ENCODE results near the gene CEPT1.

CEPT1 gene

GRCh38 chr1:111145963-111146768, 6.1 kb downstream of the CEPT1 start:
- DNase-seq (ENCODE audit: low read depth): no peak

- no peak for DNase-seq (ENCODE audit: low read depth)
Measured at GRCh38 chr1:111147948-111148347, 7.9 kb downstream of the CEPT1 start.

GRCh38 chr1:111148376-111148881, 8.4 kb downstream of the CEPT1 start:
- no peak for DNase-seq (ENCODE audit: low read depth)

GRCh38 chr1:111151838-111152237, 11.8 kb downstream of the CEPT1 start:
- DNase-seq (ENCODE audit: low read depth): no peak

- no peak for DNase-seq (ENCODE audit: low read depth)
Measured at GRCh38 chr1:111154021-111154999, 14.3 kb downstream of the CEPT1 start.

- no peak for DNase-seq (ENCODE audit: low read depth)
Measured at GRCh38 chr1:111157431-111157830, 17.4 kb downstream of the CEPT1 start.

GRCh38 chr1:111161843-111162487, 21.9 kb downstream of the CEPT1 start:
- DNase-seq (ENCODE audit: low read depth): no peak

GRCh38 chr1:111162488-111162880, 22.5 kb downstream of the CEPT1 start:
- no peak for DNase-seq (ENCODE audit: low read depth)

- no peak for DNase-seq (ENCODE audit: low read depth)
Measured at GRCh38 chr1:111163363-111163762, 23.3 kb downstream of the CEPT1 start.

GRCh38 chr1:111164151-111164550, 24.1 kb downstream of the CEPT1 start:
- no peak for DNase-seq (ENCODE audit: low read depth)

- DNase-seq (ENCODE audit: low read depth): no peak
Measured at GRCh38 chr1:111172463-111172862, 32.4 kb downstream of the CEPT1 start.

- DNase-seq (ENCODE audit: low read depth): no peak
Measured at GRCh38 chr1:111174070-111174469, 34.0 kb downstream of the CEPT1 start.

GRCh38 chr1:111175349-111175748, 35.3 kb downstream of the CEPT1 start:
- no peak for DNase-seq (ENCODE audit: low read depth)

- no peak for DNase-seq (ENCODE audit: low read depth)
Measured at GRCh38 chr1:111176678-111177077, 36.7 kb downstream of the CEPT1 start.

- DNase-seq (ENCODE audit: low read depth): no peak
Measured at GRCh38 chr1:111179968-111180533, 40.0 kb downstream of the CEPT1 start.

- no peak for DNase-seq (ENCODE audit: low read depth)
Measured at GRCh38 chr1:111182052-111182451, 42.0 kb downstream of the CEPT1 start.

GRCh38 chr1:111183308-111184069, 43.5 kb downstream of the CEPT1 start:
- no peak for DNase-seq (ENCODE audit: low read depth)

- no peak for DNase-seq (ENCODE audit: low read depth)
Measured at GRCh38 chr1:111184663-111185062, 44.6 kb downstream of the CEPT1 start.

- no peak for DNase-seq (ENCODE audit: low read depth)
Measured at GRCh38 chr1:111190931-111191451, 51.0 kb downstream of the CEPT1 start.

GRCh38 chr1:111191496-111191895, 51.5 kb downstream of the CEPT1 start:
- no peak for DNase-seq (ENCODE audit: low read depth)

- DNase-seq (ENCODE audit: low read depth): no peak
Measured at GRCh38 chr1:111192074-111192473, 52.1 kb downstream of the CEPT1 start.

Measured in activated T-cell treated with anti-CD3 and anti-CD28 coated beads for 24 hours (primary cell).